ENCODE measurements around the gene BCL2L1.
A peak's percentile ranks its signal among the peaks of the same experiment; 100 is the strongest.
"Not testable (repeated sequence)": the region's sequence is repeated elsewhere in the genome, so short reads cannot be mapped to it uniquely, and the experiment has no call there.

The BCL2L1 gene

GRCh38 chr20:31722257-31723068 lies at the start of gene BCL2L1:
Gene BCL2L1 (minus strand): TSS chr20:31722868. CDS start chr20:31722218, 650 bp downstream.
- peak; percentile 52 to 73 (median 66) for DNase-seq (ENCODE audit: low read depth in 3 of 3)

GRCh38 chr20:31770243-31770642 lies 47.6 kb upstream of the BCL2L1 start:
- no peak for DNase-seq (ENCODE audit: low read depth in 3 of 3)

GRCh38 chr20:31769681-31770080 lies 47.0 kb upstream of the BCL2L1 start:
- DNase-seq (ENCODE audit: low read depth in 3 of 3): no peak

GRCh38 chr20:31767805-31768204 lies 45.1 kb upstream of the BCL2L1 start:
- no peak for DNase-seq (ENCODE audit: low read depth in 3 of 3)

DNA sequence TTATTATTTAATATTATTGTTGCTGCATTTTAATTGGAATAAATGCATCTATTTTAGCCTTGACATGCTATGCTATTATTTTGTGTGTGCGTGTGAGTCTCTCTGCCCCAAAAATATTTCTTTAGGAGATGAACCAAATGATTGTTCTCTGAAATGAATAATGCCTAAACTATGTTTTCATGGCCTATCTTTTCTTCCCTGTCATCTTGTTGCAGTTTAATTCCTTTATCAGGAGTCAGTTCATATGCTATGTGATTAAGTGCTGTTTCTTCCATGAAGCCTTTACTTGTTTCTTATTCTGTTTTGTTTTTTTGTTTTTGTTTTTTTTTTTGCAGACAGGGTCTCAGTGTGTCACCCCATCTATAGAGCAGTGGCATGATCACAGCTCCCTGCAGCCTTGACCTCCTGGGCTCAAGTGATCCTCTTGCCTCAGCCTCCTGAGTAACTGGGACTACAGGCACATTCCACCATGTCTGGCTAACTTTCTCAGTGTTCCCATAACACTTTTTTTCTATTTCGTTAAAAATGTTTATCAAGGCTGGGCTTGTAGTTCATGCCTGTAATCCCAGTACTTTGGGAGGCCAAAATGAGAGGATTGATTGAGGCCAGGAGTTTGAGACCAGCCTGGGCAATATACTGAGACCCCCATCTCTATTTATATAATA lies 42.1 kb upstream of the BCL2L1 start:
- no peak for DNase-seq (ENCODE audit: low read depth in 3 of 3)

DNA sequence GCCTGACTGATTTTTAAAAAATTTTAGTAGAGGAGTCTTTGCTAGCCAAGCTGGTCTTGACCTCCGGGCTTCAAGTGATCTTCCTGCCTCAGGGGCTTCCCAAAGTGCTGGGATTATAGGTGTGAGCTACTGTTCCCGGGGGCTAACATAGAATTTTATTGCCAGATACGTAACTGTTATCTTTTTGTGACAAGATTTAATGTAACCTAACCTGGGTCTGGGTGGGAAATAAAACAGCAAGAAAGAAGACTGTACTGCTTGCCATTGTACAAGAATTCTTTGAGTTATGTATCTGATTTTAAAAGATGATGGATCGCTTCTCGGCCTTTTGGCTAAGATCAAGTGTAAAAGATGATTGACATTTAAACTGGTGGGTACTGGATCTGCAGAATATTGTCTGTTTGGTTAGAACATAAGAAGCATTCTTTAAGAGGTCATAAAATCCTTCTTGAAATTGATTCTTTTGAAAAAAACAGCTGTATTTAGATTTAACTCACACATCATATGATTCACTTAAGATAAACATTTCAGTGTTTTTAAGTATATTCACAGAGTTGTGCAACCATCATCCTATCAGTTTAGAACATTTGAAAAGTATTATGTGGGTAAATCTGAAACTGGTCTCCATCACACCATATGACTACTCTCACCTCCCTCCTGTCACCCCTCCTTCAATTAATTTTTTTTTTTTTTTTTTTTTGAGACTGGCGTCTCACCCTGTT lies 38.0 kb upstream of the BCL2L1 start:
- DNase-seq (ENCODE audit: low read depth in 3 of 3): no peak

GRCh38 chr20:31759836-31760518 lies 37.3 kb upstream of the BCL2L1 start:
- no peak for DNase-seq (ENCODE audit: low read depth in 3 of 3)

DNA sequence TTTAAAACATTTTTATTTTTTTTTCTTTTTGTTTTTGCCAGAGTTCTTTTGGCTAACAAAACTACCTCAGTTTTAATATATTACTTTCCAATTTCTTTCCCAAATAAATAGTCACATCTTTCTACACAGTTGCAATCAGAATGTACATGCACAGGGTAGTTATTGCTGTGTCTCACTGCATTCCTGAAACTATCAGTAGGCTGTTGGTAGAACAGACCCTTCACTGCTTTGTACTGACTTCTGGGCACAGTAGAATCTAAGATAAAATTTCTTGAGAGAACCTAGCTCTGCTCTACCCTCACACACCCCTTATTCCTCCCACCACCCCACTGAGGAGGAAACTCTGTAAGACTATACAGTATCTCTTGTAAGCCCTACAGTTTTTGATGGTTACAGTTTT lies 36.3 kb upstream of the BCL2L1 start:
- no peak for DNase-seq (ENCODE audit: low read depth in 3 of 3)

DNA sequence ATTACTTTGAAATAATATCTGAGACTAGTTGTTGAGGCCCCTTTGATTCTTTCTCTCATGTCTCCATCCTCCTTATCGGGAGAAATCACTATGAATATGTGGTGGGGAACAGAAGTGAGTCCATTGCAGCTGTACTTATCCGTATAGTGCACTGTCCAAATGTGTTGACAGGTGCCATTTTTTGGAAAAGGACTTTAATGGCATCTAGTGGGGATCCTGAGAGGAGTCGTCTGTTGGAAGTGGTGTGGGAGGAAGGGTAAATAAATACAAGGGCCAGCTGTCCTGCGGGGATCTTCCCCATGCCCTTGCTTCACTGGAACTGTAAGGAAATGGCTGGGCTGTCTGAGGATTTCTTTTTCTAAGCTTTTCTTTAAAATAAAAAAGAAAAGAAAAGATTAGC lies 35.9 kb upstream of the BCL2L1 start:
- DNase-seq (ENCODE audit: low read depth in 3 of 3): no peak

- no peak for DNase-seq (ENCODE audit: low read depth in 3 of 3)
Measured at GRCh38 chr20:31757254-31757653, 34.6 kb upstream of the BCL2L1 start.

- DNase-seq (ENCODE audit: low read depth in 3 of 3): no peak
Measured at GRCh38 chr20:31751126-31751525, 28.5 kb upstream of the BCL2L1 start.

GRCh38 chr20:31749223-31749622 lies 26.6 kb upstream of the BCL2L1 start:
- DNase-seq (ENCODE audit: low read depth in 3 of 3): no peak

- DNase-seq (ENCODE audit: low read depth in 3 of 3): no peak
Measured at GRCh38 chr20:31747640-31748039, 25.0 kb upstream of the BCL2L1 start.

DNA sequence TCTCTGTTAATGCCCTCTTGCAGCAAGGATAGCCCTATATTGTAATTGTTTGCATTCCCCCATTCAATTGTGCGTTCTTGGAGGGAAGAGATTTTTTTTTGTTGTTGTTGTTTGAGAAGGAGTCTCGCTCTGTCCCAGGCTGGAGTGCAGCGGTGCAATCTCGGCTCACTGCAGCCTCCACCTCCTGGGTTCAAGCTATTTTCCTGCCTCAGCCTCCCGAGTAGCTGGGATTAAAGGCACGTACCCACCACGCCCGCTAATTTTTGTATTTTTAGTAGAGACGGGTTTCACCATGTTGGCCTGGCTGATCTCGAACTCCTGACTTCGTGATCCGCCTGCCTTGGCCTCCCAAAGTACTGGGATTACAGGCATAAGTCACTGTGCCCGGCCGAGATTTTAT lies 24.4 kb upstream of the BCL2L1 start:
- not testable (repeated sequence) for DNase-seq (ENCODE audit: low read depth in 3 of 3)

DNA sequence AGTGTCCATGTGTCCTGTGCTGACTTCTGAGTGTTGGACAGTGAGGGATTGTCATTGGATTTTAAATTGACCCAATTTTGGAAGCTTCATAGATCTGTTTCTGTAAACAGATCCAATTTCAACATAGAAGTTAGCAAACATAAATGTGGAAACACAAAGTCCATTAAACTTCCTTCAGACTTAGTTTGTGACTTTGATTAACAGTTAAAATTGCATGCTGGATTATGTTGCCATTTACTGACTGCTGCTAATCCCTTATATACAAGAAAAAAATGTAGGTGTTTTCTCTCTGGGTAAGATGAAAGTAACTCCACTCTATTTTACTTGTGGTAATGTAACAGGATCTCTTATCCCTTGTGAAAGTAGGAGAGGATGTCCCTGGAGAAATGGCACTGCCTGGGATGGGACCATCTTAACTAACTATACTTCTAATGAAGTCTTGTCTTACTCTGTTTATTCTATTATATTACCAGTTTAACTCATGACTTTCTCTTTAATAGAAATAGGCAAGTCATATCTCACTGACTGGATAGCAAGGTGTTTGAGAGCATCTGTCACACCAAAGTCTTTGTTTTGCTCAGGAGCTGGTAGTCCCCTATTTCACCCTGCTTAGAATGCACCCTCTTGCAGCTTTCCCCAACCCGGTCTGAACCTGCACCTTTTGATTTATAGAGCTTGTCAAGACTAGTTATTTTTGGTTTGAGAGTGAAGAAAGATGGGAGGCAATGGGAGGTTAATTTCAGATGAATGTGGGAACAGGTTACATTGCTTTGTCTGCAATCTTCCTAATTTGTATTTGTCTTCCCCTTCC lies 23.6 kb upstream of the BCL2L1 start:
- DNase-seq (ENCODE audit: low read depth in 3 of 3): no peak

DNA sequence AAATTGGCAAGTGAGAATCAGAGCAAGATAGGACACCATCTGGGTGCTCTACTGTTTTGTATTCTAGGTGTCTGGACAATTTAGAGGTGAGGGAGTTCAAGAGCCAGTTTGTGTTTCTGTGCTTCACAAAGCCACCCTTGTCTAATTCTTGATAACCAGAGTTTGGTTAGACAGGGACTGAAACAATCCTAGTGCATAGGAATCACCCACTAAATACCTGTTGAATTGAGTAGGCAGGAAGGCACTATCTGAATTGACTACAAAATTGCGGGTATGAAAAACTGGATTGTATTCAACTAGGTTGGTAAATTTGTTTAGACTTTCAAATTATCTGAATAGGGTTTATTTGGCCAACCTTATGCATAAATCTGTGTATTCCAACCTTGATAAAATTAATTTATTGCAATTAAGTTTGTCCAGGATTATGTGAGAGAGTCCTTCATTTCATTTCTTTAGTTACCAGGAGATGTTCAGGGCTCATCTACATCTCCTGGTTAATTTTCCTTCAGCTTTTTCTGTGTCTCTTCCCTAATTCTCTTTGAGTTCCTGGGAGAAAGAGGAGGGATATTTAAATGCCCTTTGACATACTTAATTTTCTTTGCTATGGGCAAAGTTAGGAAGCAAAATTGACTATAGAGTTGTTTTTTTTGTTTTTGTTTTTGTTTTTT lies 18.1 kb upstream of the BCL2L1 start:
- no peak for DNase-seq (ENCODE audit: low read depth in 3 of 3)

DNA sequence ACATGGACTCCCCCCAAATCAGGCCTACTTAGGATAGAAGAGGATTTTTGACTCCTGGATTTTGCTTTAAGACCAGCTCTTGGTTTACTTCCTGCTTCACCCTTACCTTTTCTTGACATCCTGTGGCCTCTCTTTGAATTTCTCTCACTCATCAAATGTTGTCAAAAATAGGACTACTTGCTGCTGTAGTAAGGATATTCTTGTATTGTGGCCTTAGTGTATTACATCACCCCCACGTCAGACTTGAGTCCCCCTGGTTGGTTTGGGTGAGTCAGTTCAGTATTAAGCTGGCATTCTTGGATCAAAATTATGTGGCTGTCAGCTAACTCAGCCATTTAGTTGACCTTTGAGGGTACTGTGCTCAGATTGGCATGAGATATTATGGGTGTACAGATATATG lies 17.5 kb upstream of the BCL2L1 start:
- DNase-seq (ENCODE audit: low read depth in 3 of 3): no peak

DNA sequence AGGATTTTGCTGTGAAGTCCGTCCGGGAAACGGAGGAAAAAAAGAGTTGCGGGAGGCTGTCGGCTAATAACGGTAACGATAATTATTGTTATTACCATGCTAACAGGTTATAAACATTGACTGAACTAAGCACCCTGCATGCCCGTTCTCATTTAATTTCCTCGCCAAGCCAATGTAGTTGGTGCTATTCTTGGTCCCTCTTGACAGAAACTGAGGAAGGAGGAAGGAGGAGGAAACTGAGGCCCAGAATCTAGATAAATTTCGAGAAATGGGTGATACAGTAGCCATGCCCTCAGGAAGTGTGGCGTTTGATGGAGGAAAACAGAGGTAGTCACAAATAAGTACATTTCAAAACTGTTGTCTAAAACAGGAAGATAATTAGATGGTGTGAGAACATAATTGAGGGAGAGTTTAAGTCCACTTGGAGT lies 16.9 kb upstream of the BCL2L1 start:
- DNase-seq (ENCODE audit: low read depth in 3 of 3): no peak

DNA sequence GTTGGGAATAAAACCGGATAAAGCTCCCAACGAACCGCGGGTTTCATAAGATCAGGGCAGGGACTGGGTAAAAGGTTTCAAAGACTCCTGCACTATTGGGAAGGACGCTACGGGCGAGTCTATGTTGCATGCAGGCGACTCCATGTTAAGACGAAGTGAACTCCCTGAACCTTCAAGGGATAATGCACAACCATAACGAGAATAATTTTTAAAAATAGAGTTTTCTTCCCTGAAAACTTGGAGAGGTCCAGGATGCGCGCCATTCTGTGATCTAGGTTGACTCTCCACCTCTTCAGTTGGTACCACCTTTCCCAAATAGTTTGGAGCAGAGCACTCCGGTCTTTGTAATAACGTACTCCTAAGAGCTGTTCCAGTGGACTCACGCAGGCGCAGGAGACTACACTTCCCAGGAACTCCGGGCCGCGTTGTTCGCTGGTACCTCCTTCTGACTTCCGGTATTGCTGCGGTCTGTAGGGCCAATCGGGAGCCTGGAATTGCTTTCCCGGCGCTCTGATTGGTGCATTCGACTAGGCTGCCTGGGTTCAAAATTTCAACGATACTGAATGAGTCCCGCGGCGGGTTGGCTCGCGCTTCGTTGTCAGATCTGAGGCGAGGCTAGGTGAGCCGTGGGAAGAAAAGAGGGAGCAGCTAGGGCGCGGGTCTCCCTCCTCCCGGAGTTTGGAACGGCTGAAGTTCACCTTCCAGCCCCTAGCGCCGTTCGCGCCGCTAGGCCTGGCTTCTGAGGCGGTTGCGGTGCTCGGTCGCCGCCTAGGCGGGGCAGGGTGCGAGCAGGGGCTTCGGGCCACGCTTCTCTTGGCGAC lies 16.3 kb upstream of the BCL2L1 start, which contains the start of gene TPX2:
TSS of gene TPX2 (plus strand) at position 562 of the 821 bp plus-strand sequence. CDS start 18,187 bp downstream, outside the sequence.
- DNase-seq (ENCODE audit: low read depth in 3 of 3): peak; percentile 74 to 86 (median 77)

DNA sequence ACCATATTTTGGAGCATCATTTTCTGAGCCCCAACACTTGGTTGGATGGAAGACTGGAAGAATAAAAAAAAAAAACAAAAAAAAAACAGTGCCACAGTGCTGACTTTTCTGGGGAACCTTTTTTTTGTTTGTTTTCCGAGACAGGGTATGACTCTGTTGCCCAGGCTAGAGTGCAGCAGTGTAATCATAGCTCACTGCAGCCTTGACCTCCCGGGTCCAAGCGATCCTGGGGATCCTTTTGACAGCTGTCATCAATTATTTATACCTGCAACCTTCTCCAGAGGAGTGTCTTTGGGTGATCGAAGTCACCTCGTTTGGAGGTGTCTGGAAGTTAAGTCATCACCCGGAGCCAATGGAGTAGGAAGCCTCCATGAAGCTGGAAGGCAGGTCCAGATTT lies 8.7 kb upstream of the BCL2L1 start:
- DNase-seq (ENCODE audit: low read depth in 3 of 3): no peak

All from stimulated activated CD4-positive, alpha-beta T cell treated with anti-CD3 and anti-CD28 coated beads, TNF-alpha, amount 100 ng/mL, for 48 hours (primary cell).